Cerebellar nuclear complex (tissue), 1 donor: ENCODE results near the gene DAG1.
A peak's percentile ranks its signal among the peaks of the same experiment; 100 is the strongest.

Experiments
- DNase-seq, 2 experiments: peaks; one replicate each; lab custom pipeline; 2025; lab: John Stamatoyannopoulos, UW

Gene DAG1

GRCh38 chr3:49518441-49518840 lies 48.4 kb downstream of the DAG1 start:
- no peak for DNase-seq

DNA sequence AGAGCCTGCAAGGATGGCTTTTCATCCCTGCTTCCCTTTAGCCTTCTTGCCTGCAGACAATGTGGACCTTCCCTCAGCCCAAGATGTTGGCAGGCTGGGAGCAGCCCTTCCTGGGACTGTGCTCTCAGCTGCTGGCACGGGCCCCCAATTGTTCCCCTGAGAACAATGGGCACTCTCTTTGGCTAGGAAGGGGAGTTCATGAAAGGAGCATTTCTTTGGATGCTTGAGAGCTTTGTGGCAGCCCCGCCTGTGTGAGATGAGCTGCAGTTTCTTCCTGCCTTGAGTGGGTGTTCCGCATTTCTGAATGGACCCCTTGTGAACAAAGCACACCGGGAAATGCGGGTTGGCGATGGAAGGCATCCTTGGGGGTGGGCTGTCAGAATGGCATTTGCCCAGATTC lies 49.2 kb downstream of the DAG1 start:
- DNase-seq = no peak

DNA sequence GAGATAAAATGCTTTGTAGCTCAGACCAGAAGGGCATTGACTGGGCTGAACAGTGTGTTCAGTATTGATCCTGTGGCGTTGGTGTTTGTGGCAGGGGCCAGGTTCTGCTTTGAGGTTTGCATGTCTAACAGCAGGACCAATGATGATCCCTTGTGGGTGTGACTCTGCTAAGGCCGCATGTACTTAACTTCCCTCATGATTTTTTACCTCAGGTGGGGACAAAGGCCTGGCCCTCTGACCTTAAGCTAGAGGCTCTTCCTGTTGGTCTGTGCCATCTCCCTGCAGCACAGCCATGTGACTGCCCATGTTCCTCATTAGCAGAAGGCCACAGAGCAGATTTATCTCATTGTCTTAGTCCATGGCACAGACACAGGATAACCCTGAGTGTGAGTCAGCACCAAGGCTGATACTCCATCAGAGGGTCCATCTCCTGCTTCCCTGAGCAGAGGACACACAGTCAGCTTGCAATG lies 49.9 kb downstream of the DAG1 start:
- DNase-seq = no peak

DNA sequence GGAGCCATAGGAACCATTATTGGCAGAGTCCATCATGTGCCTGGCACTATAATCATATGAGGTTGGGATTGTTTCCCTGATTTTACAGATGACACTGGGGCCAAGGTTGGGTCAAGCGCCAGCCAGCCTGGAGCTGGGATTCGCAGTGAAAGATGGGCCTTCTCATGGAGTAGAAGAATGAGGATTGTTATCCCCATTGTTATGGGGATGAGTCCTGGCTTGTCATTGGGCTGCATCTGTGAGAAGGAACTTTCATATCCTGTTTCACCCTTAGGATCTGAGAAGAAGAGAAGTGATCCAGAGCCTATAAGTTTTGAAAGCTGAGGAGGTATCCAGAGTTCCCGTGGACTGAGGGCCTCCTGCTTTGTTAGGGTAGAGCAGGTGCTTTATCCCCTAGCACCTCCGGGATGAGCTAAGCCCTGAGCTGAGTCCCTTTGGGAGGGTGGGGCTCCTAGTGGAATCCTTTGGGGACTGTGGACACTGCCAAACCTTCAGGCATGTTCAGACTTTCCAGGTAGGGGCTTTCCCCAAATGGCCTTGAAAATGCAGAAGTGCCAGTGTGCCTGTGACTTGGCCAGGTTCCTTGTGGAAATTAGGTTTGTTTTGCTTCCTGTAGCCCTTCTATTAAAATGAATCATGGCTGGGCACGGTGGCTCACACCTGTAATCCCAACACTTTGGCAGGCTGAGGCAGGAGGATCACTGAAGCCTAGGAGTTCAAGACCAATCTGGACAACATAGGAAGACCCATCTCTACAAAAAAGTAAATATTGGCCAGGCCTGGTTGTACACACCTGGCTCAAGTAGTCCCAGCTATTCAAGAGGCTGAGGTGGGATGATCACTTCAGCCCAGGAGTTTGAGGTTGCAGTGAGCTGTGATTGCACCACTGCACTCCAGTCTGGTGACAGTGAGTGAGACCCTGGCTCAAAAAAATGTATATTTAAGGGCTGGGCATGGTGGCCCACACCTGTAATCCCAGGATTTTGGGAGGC lies 54.0 kb downstream of the DAG1 start:
- no peak for DNase-seq

- no peak for DNase-seq
Observed at GRCh38 chr3:49529567-49529966, 59.5 kb downstream of the DAG1 start.

GRCh38 chr3:49530231-49530630 lies 60.2 kb downstream of the DAG1 start:
- no peak for DNase-seq

DNA sequence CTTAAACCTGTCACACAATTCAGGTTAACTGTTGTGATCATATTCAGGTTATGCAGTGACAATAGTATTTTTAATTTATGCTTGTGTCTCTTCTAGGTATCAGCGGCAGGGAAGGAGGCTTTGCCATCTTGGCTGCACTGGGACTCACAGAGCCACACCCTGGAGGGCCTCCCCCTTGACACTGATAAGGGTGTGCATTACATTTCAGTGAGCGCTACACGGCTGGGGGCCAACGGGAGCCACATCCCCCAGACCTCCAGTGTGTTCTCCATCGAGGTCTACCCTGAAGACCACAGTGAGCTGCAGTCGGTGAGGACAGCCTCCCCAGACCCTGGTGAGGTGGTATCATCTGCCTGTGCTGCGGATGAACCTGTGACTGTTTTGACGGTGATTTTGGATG lies 60.6 kb downstream of the DAG1 start:
- DNase-seq = no peak

GRCh38 chr3:49531218-49531617 lies 61.2 kb downstream of the DAG1 start:
- no peak for DNase-seq

- no peak for DNase-seq
Observed at GRCh38 chr3:49531715-49532114, 61.6 kb downstream of the DAG1 start.

GRCh38 chr3:49533031-49533430 lies 63.0 kb downstream of the DAG1 start:
- no peak for DNase-seq

GRCh38 chr3:49533786-49534519 lies 63.9 kb downstream of the DAG1 start:
- no peak for DNase-seq

GRCh38 chr3:49534581-49535441 lies 64.7 kb downstream of the DAG1 start:
- DNase-seq = no peak

DNA sequence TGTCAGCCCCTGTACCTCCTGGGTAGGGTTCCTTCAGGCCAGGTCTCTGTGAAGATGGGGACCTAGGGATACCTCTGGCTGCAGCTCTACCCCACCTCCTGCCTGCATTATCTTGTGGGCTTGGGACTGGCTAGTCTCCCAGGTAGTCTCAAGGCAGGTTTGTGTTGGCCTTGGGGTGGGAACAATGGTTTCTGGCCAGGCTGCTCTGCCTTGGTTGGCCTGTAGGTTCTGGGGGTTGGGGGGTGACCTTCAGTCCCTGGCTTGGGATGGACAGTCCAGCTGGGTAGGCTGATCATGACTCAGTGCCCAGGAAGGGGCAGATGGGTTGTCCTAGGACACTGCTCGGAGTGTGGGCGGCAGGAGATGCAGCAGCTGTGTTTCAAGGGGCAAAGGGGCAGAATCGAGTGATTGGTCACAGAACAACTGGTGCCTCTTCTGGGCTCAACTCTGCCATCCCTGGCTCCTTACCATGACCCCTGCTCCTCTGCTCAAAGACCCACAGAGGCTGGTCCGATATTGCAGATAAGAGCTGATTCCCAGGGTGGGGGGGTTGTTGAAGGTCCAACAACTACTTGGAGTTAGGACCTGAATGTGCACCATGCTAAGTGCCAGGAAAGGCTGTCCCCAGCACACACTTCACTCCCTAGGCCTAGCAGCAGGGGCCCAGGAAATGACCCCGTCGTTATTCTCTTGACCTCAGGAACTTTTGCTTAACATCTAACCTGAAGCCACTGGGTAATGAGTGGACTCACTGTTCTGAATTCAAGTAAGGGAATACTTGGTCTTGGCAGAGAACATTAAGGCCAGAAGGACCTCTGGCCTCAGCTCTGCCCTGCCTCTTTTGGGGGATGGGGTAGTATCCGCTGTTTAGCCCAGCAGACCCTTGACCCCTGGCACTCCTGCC lies 66.2 kb downstream of the DAG1 start:
- no peak for DNase-seq

GRCh38 chr3:49536875-49537533 lies 66.9 kb downstream of the DAG1 start:
- no peak for DNase-seq

DNA sequence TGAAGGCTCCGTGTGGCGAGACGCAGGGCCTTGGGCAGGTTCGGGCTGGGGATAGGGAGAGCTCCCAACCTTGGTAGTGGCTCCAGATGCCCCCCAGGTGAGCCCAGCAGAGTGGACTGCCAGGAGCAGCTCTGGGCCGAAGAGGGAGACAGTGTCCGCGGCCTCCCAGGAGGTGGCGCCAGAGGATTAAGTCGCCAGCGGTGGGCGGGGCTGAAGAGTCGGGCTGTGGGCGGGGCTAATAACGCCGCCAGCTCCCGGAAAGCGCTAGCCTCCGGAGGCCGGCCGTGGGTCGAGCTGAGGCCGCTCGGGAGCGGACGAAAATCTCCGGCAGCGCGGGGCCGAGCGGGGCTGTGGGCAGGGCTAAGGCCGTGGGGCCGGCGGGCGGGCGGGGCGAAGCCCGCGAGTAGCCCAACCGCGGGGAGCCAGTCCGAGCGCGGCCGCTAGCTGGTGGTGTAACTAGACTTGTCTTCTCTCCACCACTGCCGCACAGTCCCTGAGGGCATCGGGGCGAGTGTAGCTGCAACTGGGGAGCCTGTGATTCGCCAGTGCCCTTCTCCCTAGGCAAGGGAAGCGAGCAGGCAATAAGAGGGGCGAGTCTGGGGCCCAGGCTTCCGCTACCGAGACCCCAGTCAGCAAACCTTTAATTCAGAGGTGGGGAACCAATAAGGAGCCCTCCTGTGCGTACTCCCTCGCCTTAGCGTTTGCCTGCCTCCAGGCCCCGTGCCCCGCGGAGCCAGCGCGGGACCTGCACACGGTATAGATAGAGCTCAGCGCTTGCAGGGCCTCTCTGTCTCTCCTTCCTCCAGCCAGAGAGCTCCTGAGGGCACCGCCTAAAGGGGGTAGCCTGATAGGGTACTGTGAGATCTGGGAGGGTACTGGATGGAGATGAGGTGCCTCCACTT lies 69.8 kb downstream of the DAG1 start:
- peak; percentile 75 to 97 for DNase-seq

GRCh38 chr3:49552087-49552486 lies 82.0 kb downstream of the DAG1 start:
- DNase-seq = no peak

DNA sequence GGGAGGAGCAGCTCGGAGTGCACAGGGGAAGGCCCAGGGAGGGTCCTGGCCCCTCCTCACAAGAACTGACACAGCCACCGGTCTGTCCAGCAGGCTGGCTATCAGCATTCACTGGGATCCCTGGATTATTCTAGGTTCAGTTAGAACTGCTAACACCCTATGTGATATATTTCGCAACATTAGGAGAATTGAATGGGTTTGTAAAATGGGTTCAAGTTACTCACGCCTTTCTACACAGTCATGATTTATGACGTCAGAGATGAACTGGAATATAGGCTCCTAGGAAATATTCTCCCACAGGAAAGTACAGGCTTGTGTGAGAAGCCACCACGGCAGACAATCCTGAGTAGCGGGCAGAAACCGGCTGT lies 83.2 kb downstream of the DAG1 start:
- no peak for DNase-seq

- DNase-seq = peak; percentile 32 to 33
Observed at GRCh38 chr3:49553692-49554632, 83.9 kb downstream of the DAG1 start, which contains the start of gene BSN. BSN (plus strand) TSS chr3:49554477; CDS start chr3:49554603, 126 bp downstream.
